ENCODE data around the gene ORC2.

The ORC2 gene

GRCh38 chr2:200860092-200860795 is 103.2 kb downstream of the ORC2 start:
- DNase-seq (ENCODE audit: low spot score) = no peak

Data from CD4-positive, alpha-beta T cell treated with Interleukin-15 for 4 hours (primary cell).